OCI-LY7 (cell line): ENCODE measurements around the gene TNFAIP1. TPM values are rescaled to one million over a fixed set of nuclear protein-coding genes. Genes with fewer than 3 reads are reported as not detected.

ENCODE experiments used
- BruUV-seq: library from RNA; stranded (reverse); fragments of 400-500 nt; replicated peaks from 2 replicates; lab custom pipeline; 2021; lab: Mats Ljungman, UMichigan
- CTCF ChIA-PET: fragments of 300-600 bp; sonication (Branson Sonifier 250); formaldehyde crosslinking; loops from one replicate; lab custom pipeline; 2022; ENCODE audit warnings: antibody characterized with exemption; ENCODE audit not compliant: unreplicated experiment; lab: Charles Lee
- POLR2A ChIA-PET: fragments of 300-600 bp; sonication (Branson Sonifier 250); formaldehyde crosslinking; loops from one replicate; lab custom pipeline; 2022; ENCODE audit warnings: antibody characterized with exemption; lab: Charles Lee
- DNase-seq: peaks from one replicate; pipeline ENCODE4 v3.0.0-alpha.2; 2015; ENCODE audit warnings: low spot score
- H2AFZ ChIP-seq: fragments of 200-600 bp; sonication (generic), shearing (Covaris generic); 2 replicates; pipeline ENCODE4 v1.6.1; 2014; ENCODE audit warnings: mild to moderate bottlenecking, antibody characterized with exemption, low read length, moderate library complexity
- H3K27ac ChIP-seq: fragments of 200-600 bp; sonication (generic); 2 replicates; pipeline ENCODE4 v1.5.1; 2014; ENCODE audit warnings: mixed run types, low read depth, mild to moderate bottlenecking, moderate library complexity, low read length, inconsistent platforms; ENCODE audit not compliant: poor library complexity, severe bottlenecking
- H3K36me3 ChIP-seq: fragments of 200-600 bp; sonication (generic); 2 replicates; pipeline ENCODE4 v1.6.1; 2014; ENCODE audit warnings: mild to moderate bottlenecking, antibody characterized with exemption, low read length, moderate library complexity, mixed read lengths; ENCODE audit not compliant: insufficient read depth
- H3K4me1 ChIP-seq: fragments of 200-600 bp; sonication (generic); 2 replicates; pipeline ENCODE4 v1.5.1; 2014; ENCODE audit warnings: mild to moderate bottlenecking, low read length; ENCODE audit not compliant: insufficient read depth, poor library complexity, severe bottlenecking
- H3K4me2 ChIP-seq: fragments of 200-600 bp; sonication (generic); 2 replicates; pipeline ENCODE4 v1.6.1; 2014; ENCODE audit warnings: mild to moderate bottlenecking, low read length
- H3K4me3 ChIP-seq: fragments of 200-600 bp; sonication (generic); 2 replicates; pipeline ENCODE4 v1.5.1; 2014; ENCODE audit warnings: mild to moderate bottlenecking, low read depth, low read length; ENCODE audit not compliant: poor library complexity, severe bottlenecking
- H3K79me2 ChIP-seq: fragments of 200-600 bp; sonication (generic); 2 replicates; pipeline ENCODE4 v1.6.1; 2016; ENCODE audit warnings: low read depth, mild to moderate bottlenecking, low read length, moderate library complexity, mixed read lengths; ENCODE audit not compliant: insufficient read depth
- H3K9me2 ChIP-seq: fragments of 200-600 bp; sonication (generic); 2 replicates; pipeline ENCODE4 v1.6.1; 2016; ENCODE audit warnings: mild to moderate bottlenecking, low read length, mixed read lengths; ENCODE audit not compliant: insufficient read depth
- H3K9me3 ChIP-seq: fragments of 200-600 bp; sonication (generic); 2 replicates; pipeline ENCODE4 v1.6.1; 2014; ENCODE audit warnings: mild to moderate bottlenecking, mixed run types, low read length, mixed read lengths
- H4K20me1 ChIP-seq: fragments of 200-600 bp; sonication (generic); 2 replicates; pipeline ENCODE4 v1.6.1; 2014; ENCODE audit warnings: mild to moderate bottlenecking, antibody characterized with exemption, low read length, moderate library complexity, mixed read lengths; ENCODE audit not compliant: insufficient read depth
- CTCF ChIP-seq: fragments of 200-600 bp; sonication (generic); conservative IDR thresholded peaks from 2 replicates; pipeline ENCODE4 v1.5.1; 2014; ENCODE audit warnings: mild to moderate bottlenecking, antibody characterized with exemption, low read length, moderate library complexity, mixed read lengths
- EZH2phosphoT487 ChIP-seq: fragments of 200-600 bp; sonication (generic); IDR thresholded peaks from 2 replicates; pipeline ENCODE4 v1.6.1; 2018; ENCODE audit warnings: low read depth, borderline replicate concordance, mild to moderate bottlenecking, mixed run types, antibody characterized with exemption, low read length, moderate library complexity, mixed read lengths
- intact Hi-C: fragments of 100-400 bp; cut with micrococcal nuclease; formaldehyde crosslinking; loops from one replicate; pipeline ENCODE4 v1.10.0; 2022; ENCODE audit not compliant: unreplicated experiment
- total RNA-seq, 2 experiments: library from RNA; depleted of rRNA in 1 of 2; stranded (reverse); fragments of >200 nt in 1 of 2; shearing (Covaris generic) in 1 of 2; gene quantifications; 2 replicates each; pipeline ENCODE4 v1.2.3, GENCODE V29; 2014 to 2022

TNFAIP1 gene
- total RNA-seq, 2 experiments from 2014 or later, result 14.7 to 15.5 TPM

DNA sequence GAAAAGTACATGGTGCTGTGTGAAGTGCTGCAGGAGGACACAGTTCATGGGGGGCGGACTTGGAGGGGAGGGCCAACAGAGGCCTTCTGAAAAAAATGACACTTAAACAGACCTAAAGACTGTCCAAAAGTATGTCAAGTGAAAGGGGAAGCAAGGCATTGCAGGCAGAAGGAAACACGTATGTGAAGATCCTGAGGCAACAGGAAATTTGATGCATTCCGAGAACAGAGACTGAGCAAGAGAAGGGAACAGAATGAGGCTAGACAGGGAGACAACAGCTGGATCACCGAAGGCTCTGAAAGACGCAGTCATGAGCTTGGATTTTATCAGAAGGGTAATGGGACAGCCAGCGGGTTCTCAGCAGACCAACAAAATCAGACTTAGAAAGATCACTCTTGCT is 1.4 kb upstream of the TNFAIP1 start:
- H3K4me1 ChIP-seq, result peaks cover 23% of the 10 kb centered on the region
- H3K4me2 ChIP-seq, result peak overlapping the region; percentile 78
- no peak overlapping the region for H2AFZ ChIP-seq
- CTCF ChIA-PET, result interaction anchor here (1.1 kb wide), 1 partner anchor 13 kb away, joined by 3 read pairs; no protein-coding TSS in a partner anchor
- no TSS peak for BruUV-seq
- peaks cover 10% of the 10 kb centered on the region; the same call in 1 of the 2 replicates for H3K79me2 ChIP-seq
- H3K36me3 ChIP-seq, result peaks cover 4% of the 10 kb centered on the region
- peak overlapping the region; percentile 86 for H3K4me3 ChIP-seq
- no peak for TF ChIP-seq EZH2phosphoT487
- TF ChIP-seq CTCF, result no peak
- POLR2A ChIA-PET, result interaction anchor here (2.4 to 3.0 kb wide), 2 partner anchors 15 to 23 kb away, joined by 20 to 22 read pairs; partner anchors contain the start of genes POLDIP2 and TMEM97
- intact Hi-C loops, result loop anchor here (2.0 kb wide), 1 partner anchor 37 kb away; the partner anchor contains the start of genes SARM1 and VTN
- no peaks in the 10 kb centered on the region for H3K9me2 ChIP-seq
- no peak for DNase-seq
- no peaks in the 10 kb centered on the region for H4K20me1 ChIP-seq
- no peaks in the 10 kb centered on the region for H3K9me3 ChIP-seq
- H3K27ac ChIP-seq, result no peak overlapping the region

DNA sequence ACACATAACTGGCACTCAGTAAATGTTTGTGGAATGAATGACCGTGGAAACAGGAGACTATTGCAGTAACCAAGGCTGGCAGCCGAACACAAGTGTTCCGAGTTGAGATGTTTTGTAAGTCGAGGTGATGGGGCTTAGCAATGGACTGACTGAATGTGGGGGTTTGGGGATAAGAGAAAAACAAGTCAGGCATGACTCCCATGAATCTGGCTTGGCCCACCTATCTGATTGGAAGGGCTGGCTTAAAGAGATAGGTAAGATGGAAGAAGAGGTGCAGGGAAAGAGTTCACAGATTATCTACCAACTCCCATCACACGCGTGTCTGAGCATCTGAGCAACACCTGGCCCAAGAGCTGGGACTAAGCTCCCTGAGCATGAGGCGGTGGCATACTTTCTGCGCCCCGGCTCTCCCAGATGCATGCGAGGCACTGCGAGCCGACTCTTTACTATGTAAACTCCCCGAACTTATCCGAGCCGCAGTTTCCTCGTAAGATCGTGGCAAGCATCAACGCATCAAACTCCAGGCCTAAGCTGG is 828 bp upstream of the TNFAIP1 start:
- intact Hi-C loops, result loop anchor here (1.0 to 2.0 kb wide), 2 partner anchors 23 to 36 kb away; partner anchors contain the start of genes POLDIP2, SARM1 and VTN
- H3K9me3 ChIP-seq, result no peaks in the 10 kb centered on the region
- peaks cover 23% of the 10 kb centered on the region for H3K4me1 ChIP-seq
- POLR2A ChIA-PET, result interaction anchor here (0.8 to 3.0 kb wide), 6 partner anchors 14 to 26 kb away, joined by 3 to 22 read pairs (median 4); partner anchors contain the start of genes POLDIP2 and TMEM97
- peak; percentile 23 for DNase-seq
- H2AFZ ChIP-seq, result peak overlapping the region; percentile 69
- H3K79me2 ChIP-seq, result peaks cover 10% of the 10 kb centered on the region; the same call in 1 of the 2 replicates
- BruUV-seq, result TSS peak; percentile 51
- H3K36me3 ChIP-seq, result no peaks in the 10 kb centered on the region; the same call in 1 of the 2 replicates
- H3K4me2 ChIP-seq, result peak overlapping the region; percentile 78
- no peaks in the 10 kb centered on the region for H3K9me2 ChIP-seq
- CTCF ChIA-PET, result interaction anchor here (1.1 kb wide), 1 partner anchor 14 kb away, joined by 3 read pairs; no protein-coding TSS in a partner anchor
- H3K27ac ChIP-seq, result no peak overlapping the region
- TF ChIP-seq EZH2phosphoT487, result no peak
- no peak for TF ChIP-seq CTCF
- H4K20me1 ChIP-seq, result no peaks in the 10 kb centered on the region
- peak overlapping the region; percentile 86 for H3K4me3 ChIP-seq
